Tibial nerve (tissue), 4 donors: ENCODE results near the gene SPOPL. TPM values are rescaled to one million over a fixed set of nuclear protein-coding genes. Genes with fewer than 3 reads are reported as not detected.

Experiments
- DNase-seq, 2 donors: peaks; one replicate each; pipeline ENCODE4 v3.0.0-alpha.2; 2019; ENCODE audit warnings: low spot score in 2 of 2
- H3K27ac ChIP-seq, 4 donors: fragments of 200-600 bp; sonication (generic) in 3 of 4; one replicate each; pipeline ENCODE4 v1.5.1; 2017 to 2019; ENCODE audit warnings: mild to moderate bottlenecking in 1 of 4
- H3K27me3 ChIP-seq, 2 donors: fragments of 200-600 bp; sonication (generic) in 1 of 2; one replicate each; pipeline versions ENCODE4 v1.5.1 to v1.6.0; 2017 to 2019
- H3K36me3 ChIP-seq, 3 donors: fragments of 200-600 bp; sonication (generic); one replicate each; pipeline ENCODE4 v1.5.1; 2018 to 2019
- H3K4me1 ChIP-seq, 4 donors: fragments of 200-600 bp; sonication (generic) in 3 of 4; one replicate each; pipeline ENCODE4 v1.5.1; 2017 to 2019
- H3K4me3 ChIP-seq, 4 donors: fragments of 200-600 bp; sonication (generic) in 3 of 4; one replicate each; pipeline ENCODE4 v1.5.1; 2017 to 2019; ENCODE audit warnings: mild to moderate bottlenecking in 1 of 4, moderate library complexity in 1 of 4
- H3K9me3 ChIP-seq, 4 donors: fragments of 200-600 bp; sonication (generic) in 3 of 4; one replicate each; pipeline ENCODE4 v1.5.1; 2017 to 2019
- EP300 ChIP-seq, 2 donors: sonication (generic); formaldehyde crosslinking; IDR thresholded peaks; one replicate each; pipeline ENCODE4 v1.6.1; 2017; ENCODE audit warnings: antibody characterized with exemption in 2 of 2, mild to moderate bottlenecking in 1 of 2
- POLR2A ChIP-seq, 2 donors: fragments of 450-650 bp; IDR thresholded peaks; one replicate each; pipeline ENCODE4 v1.6.1; 2017; ENCODE audit warnings: antibody characterized with exemption in 2 of 2, mild to moderate bottlenecking in 2 of 2, moderate library complexity in 2 of 2
- WGBS, 2 donors: methylation state at CpG; one replicate each; pipeline ENCODE4 v1.1.5; 2018; 5-methylcytosine and 5-hydroxymethylcytosine counted together
- total RNA-seq, 4 donors: library from RNA; depleted of rRNA; stranded (reverse); fragments of >200 nt; gene quantifications; one replicate each; pipeline ENCODE4 v1.1.0, GENCODE V29; 2016
- TF ChIP-seq, protein P1 (sequence below), 5 experiments: fragments of 200-600 bp in 3 of 5; fragments of 450-650 bp in 2 of 5; sonication (generic) in 3 of 5; IDR thresholded peaks; one replicate each; pipeline ENCODE4 v1.5.1; 2016 to 2019; ENCODE audit warnings: antibody characterized with exemption in 5 of 5, mild to moderate bottlenecking in 3 of 5, moderate library complexity in 2 of 5

SPOPL gene
- total RNA-seq, 4 donors from 2014 or later = 15.9 to 22.7 (median 16.6) TPM

DNA sequence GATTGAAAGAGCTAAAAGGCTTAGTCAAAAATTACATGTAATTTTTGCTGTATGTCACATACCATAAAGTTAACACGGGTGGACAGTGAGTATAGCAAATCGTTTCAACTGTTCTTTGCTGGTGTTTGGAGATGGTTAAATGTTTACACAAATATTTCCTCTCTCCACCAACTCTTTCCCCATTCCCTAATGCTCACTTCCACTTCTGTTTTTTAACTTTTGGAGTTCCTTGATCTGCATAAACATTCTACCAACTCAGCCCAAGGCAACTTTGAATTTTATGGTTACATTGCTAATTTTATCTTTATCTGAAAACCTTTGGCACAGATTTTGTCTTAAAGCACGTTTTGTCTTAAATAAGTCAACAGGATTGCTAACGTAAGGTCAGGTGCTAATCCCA, 1.9 kb upstream of the SPOPL start:
- H3K4me1 ChIP-seq = peaks cover 0 to 35% (median 13%) of the 10 kb centered on the region in 4 donors
- peaks cover 0 to 17% (median 0%) of the 10 kb centered on the region in 3 donors for H3K36me3 ChIP-seq
- H3K27me3 ChIP-seq = no peaks in the 10 kb centered on the region
- TF ChIP-seq POLR2A (IDR thresholded peaks at IDR 0.05) = no peak
- TF ChIP-seq EP300 (IDR thresholded peaks at IDR 0.05) = no peak
- TF ChIP-seq, protein P1, sequence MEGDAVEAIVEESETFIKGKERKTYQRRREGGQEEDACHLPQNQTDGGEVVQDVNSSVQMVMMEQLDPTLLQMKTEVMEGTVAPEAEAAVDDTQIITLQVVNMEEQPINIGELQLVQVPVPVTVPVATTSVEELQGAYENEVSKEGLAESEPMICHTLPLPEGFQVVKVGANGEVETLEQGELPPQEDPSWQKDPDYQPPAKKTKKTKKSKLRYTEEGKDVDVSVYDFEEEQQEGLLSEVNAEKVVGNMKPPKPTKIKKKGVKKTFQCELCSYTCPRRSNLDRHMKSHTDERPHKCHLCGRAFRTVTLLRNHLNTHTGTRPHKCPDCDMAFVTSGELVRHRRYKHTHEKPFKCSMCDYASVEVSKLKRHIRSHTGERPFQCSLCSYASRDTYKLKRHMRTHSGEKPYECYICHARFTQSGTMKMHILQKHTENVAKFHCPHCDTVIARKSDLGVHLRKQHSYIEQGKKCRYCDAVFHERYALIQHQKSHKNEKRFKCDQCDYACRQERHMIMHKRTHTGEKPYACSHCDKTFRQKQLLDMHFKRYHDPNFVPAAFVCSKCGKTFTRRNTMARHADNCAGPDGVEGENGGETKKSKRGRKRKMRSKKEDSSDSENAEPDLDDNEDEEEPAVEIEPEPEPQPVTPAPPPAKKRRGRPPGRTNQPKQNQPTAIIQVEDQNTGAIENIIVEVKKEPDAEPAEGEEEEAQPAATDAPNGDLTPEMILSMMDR (IDR thresholded peaks at IDR 0.05) = no peak
- 78 to 79% methylated on average over 4 of the region's 4 CpGs for WGBS, 2 donors
- DNase-seq = no peak
- H3K4me3 ChIP-seq = no peak overlapping the region
- H3K9me3 ChIP-seq = no peaks in the 10 kb centered on the region
- H3K27ac ChIP-seq = no peak overlapping the region

DNA sequence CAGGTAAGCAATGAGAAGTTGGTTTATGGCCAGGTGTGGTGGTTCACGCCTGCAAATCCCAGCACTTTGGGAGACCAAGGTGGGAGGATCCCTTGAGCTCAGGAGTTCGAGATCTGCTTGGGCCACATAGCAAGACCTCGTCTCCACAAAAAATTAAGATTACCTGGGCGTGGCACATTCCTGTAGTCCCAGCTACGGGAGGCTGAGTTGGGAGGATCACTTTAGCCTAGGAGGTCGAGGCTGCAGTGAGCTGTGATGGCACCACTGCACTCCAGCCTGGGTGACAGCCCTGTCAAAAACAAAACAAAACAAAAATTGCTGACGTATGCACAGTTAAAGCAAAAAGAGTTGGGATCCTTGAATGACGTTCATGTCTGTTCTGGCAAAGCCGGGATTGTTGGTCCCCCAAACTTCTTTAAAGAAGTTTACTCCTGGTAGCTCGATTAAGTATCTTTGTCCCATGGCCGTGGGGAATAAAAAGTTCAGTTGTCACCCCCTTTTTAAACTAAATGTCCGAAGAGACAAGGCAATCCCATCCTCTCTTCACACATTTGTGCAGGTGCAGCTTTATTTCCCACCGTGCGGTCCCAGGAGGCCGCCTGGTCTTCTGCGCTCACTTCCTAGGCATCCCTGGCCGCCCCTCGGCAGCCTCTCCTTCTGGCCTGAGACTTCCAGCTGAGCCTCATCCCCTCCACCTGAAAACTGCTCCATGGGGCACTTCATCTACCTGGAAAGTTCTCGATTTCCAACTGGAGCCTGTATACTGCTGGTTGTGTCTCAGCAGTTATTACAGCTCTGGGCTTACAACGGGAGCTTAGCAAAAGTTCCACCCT, 762 bp upstream of the SPOPL start:
- Histone ChIP-seq H3K4me3 (peak overlapping the region; percentile 72 to 80 (median 80)), H3K4me1 (peaks cover 0 to 45% (median 14%) of the 10 kb centered on the region in 4 donors), H3K9me3 (no peaks in the 10 kb centered on the region), H3K27me3 (no peaks in the 10 kb centered on the region), H3K27ac (peak overlapping the region; percentile 88 to 97 (median 92)), H3K36me3 (peaks cover 0 to 6% (median 0%) of the 10 kb centered on the region in 3 donors)
- DNase-seq = no peak
- no peak for TF ChIP-seq POLR2A (IDR thresholded peaks at IDR 0.05)
- TF ChIP-seq, protein P1 (IDR thresholded peaks at IDR 0.05) = peak in 1 of 5 experiments; percentile 7
- TF ChIP-seq EP300 (IDR thresholded peaks at IDR 0.05) = no peak
- 40% methylated on average over 20 of the region's 20 CpGs for WGBS, 2 donors

DNA sequence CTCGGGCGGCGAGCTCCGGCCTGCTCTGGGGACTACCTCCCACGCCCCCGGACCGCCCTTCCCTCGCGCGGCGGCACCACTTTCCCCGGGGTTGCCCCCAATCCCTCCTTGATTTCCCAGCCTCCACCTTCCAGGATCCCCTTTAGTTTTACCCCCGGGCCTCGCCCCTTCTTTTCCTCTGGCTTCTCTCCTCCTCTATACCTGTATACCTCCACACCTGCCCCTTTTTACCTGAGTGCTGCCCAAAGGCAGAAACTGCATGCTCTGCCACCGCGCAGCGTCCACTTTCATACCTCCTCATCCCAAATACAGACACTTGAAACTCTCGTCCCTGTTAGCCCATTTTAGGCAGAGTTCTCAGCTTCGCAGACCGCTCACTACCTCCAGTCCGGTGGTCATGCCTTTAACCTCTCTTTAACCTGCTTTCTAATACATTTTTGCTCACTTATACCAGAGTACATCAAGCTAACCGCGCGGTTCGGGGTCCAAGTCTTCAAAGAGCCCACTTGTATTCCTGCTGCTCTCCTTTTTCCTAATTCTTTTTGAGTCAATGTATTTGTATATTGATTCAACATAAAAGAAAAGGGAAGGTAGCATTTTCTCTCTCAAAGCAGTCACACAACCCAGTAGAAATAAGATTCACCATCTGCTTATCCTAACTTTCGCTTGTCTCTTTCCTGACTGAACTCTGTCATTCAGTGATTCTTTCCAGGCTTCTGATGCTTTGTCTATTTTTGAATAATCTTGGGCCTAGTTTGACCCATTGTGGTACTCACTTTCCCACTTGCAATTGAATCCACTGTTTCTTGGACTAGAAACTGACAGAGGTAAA, 901 bp downstream of the SPOPL start:
- Histone ChIP-seq H3K4me1 (peaks cover 0 to 56% (median 15%) of the 10 kb centered on the region in 4 donors), H3K36me3 (no peaks in the 10 kb centered on the region), H3K9me3 (no peaks in the 10 kb centered on the region), H3K27ac (peak overlapping the region; percentile 88 to 97 (median 92)), H3K27me3 (no peaks in the 10 kb centered on the region), H3K4me3 (peak overlapping the region; percentile 72 to 80 (median 80))
- 2 to 3% methylated on average over 26 of the region's 26 CpGs for WGBS, 2 donors
- DNase-seq = peak in 1 of 2 donors; percentile 6
- TF ChIP-seq EP300 (IDR thresholded peaks at IDR 0.05) (no peak), POLR2A (IDR thresholded peaks at IDR 0.05) (no peak)
- TF ChIP-seq, protein P1 (IDR thresholded peaks at IDR 0.05) = no peak

DNA sequence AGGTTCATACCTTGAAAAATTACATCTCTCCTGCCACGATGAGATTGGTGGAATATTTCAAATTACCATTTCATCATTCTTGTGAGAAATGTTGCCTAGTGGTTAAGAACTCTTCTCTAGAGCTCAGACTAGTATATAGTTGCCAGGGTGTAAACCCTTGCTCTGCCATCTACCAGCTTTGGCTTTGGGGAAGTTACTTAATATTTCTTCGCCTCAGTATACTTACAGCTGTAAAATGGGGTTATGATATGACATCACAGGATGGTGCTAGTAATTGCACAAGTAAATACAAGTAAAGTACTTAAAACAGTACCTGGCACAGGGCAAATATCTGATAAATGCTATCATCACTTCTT, 1.5 kb downstream of the SPOPL start:
- no peak for TF ChIP-seq EP300 (IDR thresholded peaks at IDR 0.05)
- WGBS, 2 donors = 48 to 51% methylated on average over 2 of the region's 2 CpGs
- Histone ChIP-seq H3K36me3 (no peaks in the 10 kb centered on the region), H3K27me3 (no peaks in the 10 kb centered on the region), H3K4me1 (peaks cover 0 to 56% (median 15%) of the 10 kb centered on the region in 4 donors), H3K27ac (peak overlapping the region in 3 of 4 donors; percentile 90 to 97 (median 93)), H3K9me3 (no peaks in the 10 kb centered on the region), H3K4me3 (peak overlapping the region in 3 of 4 donors; percentile 79 to 80 (median 80))
- no peak for DNase-seq

DNA sequence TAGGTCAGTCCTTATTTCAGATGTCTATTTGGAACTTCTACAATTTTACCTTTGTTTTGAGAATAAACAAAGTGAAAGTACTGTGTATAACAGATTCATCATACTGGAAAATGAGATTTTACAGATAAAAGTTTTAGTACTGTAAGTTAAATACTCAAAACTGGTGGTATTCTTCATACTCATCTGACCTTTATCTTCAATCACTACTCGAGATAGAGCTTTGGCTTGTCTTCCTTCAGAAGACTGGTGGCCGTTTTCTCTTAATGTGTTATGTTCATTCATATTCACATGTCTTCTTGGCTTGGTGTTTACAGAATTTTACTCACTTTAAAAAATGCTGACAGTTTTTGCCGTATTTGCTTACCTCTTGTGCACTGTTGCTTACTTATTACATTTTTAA, 2.1 kb downstream of the SPOPL start:
- H3K27ac ChIP-seq = peak overlapping the region in 2 of 4 donors; percentile 90 to 97

More for the DNA sequence above, 2.1 kb downstream of the SPOPL start:
- no peak for DNase-seq
- Histone ChIP-seq H3K9me3 (no peaks in the 10 kb centered on the region), H3K4me3 (peak overlapping the region in 2 of 4 donors; percentile 80), H3K27me3 (no peaks in the 10 kb centered on the region), H3K4me1 (peaks cover 0 to 56% (median 15%) of the 10 kb centered on the region in 4 donors), H3K36me3 (no peaks in the 10 kb centered on the region)
- 15 to 17% methylated on average over 3 of the region's 3 CpGs for WGBS, 2 donors
- TF ChIP-seq POLR2A (IDR thresholded peaks at IDR 0.05) = no peak
- TF ChIP-seq, protein P1 (IDR thresholded peaks at IDR 0.05) = no peak
- no peak for TF ChIP-seq EP300 (IDR thresholded peaks at IDR 0.05)
